DND-41 (cell line): Measurements from ENCODE around the gene HOXB7.

Source experiments
- ATAC-seq: fragments of 200-7000 bp; cut with Tn5 transposase; 3 replicates; pipeline ENCODE4 v1.9.1; 2021; ENCODE audit warnings: low read depth; ENCODE audit not compliant: insufficient read depth
- DNase-seq: peaks from one replicate; pipeline ENCODE4 v3.0.0-alpha.2; 2020
- H2AFZ ChIP-seq: 2 replicates; pipeline ENCODE4 v1.6.0; 2012; ENCODE audit warnings: low read depth, low read length
- H3K27ac ChIP-seq: 2 replicates; pipeline ENCODE4 v1.5.1; 2012; ENCODE audit warnings: low read length, inconsistent platforms
- H3K27me3 ChIP-seq: fragments of 200-600 bp; sonication (generic); 2 replicates; pipeline ENCODE4 v1.6.0; 2012; ENCODE audit warnings: low read length, mild to moderate bottlenecking, inconsistent platforms; ENCODE audit not compliant: insufficient read depth, poor library complexity
- H3K36me3 ChIP-seq: 2 replicates; pipeline ENCODE4 v1.5.1; 2012; ENCODE audit warnings: low read length, inconsistent platforms; ENCODE audit not compliant: insufficient read depth
- H3K4me1 ChIP-seq: 2 replicates; pipeline ENCODE4 v1.5.1; 2012; ENCODE audit warnings: mild to moderate bottlenecking, low read length; ENCODE audit not compliant: insufficient read depth
- H3K4me2 ChIP-seq: 2 replicates; pipeline ENCODE4 v1.6.0; 2012; ENCODE audit warnings: mild to moderate bottlenecking, moderate library complexity, low read length, inconsistent platforms; ENCODE audit not compliant: insufficient read depth
- H3K4me3 ChIP-seq, 2 experiments: fragments of 200-600 bp in 1 of 2; shearing (Covaris generic) in 1 of 2; 2 replicates each; pipeline ENCODE4 v1.5.1; 2012 to 2016; ENCODE audit warnings: inconsistent platforms in 2 of 2, low read length in 2 of 2, mild to moderate bottlenecking in 2 of 2, low read depth in 1 of 2, moderate library complexity in 1 of 2
- H3K79me2 ChIP-seq: 2 replicates; pipeline ENCODE4 v1.6.0; 2012; ENCODE audit warnings: low read length, inconsistent platforms; ENCODE audit not compliant: insufficient read depth
- H3K9ac ChIP-seq: 2 replicates; pipeline ENCODE4 v1.6.0; 2012; ENCODE audit warnings: low read depth, mild to moderate bottlenecking, inconsistent platforms, low read length, moderate library complexity
- H3K9me3 ChIP-seq: 2 replicates; pipeline ENCODE4 v1.5.1; 2012; ENCODE audit warnings: low read length, moderate library complexity, mild to moderate bottlenecking, inconsistent platforms; ENCODE audit not compliant: insufficient read depth, severe bottlenecking
- H4K20me1 ChIP-seq: 2 replicates; pipeline ENCODE4 v1.6.0; 2012; ENCODE audit warnings: low read length; ENCODE audit not compliant: insufficient read depth
- EZH2 ChIP-seq: IDR thresholded peaks from 3 replicates; pipeline ENCODE4 v1.6.1; 2012; ENCODE audit warnings: borderline replicate concordance, low read depth, mild to moderate bottlenecking, moderate library complexity, low read length, inconsistent platforms; ENCODE audit not compliant: severe bottlenecking
- TF ChIP-seq, protein P1 (sequence below): IDR thresholded peaks from 2 replicates; pipeline ENCODE4 v1.5.1; 2012; ENCODE audit warnings: borderline replicate concordance, low read length, moderate library complexity, mild to moderate bottlenecking; ENCODE audit not compliant: poor library complexity, severe bottlenecking; ENCODE audit errors: extremely low read depth

The HOXB7 gene

DNA sequence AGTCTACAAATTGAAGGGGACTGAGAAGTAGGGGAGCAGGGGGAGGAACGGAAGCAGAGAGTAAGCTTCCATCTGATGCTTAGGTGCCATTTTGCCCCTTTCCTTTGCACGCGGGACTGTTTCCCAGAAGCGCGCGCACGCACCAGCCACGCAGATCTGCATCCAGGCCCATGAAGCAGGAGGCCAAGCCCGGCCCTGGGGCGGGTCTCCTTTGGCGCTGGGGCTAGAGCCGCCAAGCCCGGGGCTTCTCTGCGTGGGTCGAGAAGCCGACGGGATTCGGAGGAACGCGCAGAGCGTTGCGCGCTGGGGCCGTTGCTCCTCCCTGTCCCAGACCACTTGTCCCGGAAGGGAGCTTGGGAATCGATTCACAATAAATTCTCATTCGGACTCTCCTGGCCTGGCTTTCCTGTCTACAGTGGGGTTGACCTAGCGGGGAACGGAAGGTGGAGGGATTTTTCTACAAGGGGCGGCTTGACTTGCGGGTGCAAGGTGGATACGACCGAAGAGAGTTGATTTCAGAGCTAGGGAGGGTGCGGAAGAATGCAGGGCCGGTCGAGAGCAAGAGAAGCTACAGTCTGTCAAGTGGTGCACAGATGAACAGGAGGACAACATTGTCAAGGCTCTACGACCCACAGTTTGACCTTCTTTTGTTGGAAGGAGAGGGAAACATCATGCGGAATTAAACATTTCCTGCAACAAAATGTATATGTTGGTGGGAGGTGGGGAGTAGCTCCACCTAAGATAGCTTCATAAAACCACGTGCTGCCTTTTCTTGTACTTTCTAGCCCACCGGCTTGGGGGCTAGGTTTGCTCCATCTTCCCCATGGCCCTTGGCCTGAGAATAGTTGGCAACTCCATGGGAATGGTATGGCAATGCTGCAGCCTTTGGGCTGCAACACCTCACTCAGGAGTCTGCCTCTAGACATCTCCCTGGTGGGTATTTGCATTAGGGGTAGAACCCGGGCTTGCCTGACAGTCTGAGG, 10.9 kb upstream of the HOXB7 start:
- Histone ChIP-seq H3K36me3 (no peaks in the 10 kb centered on the region), H3K9me3 (no peaks in the 10 kb centered on the region), H2AFZ (no peak overlapping the region), H3K4me1 (no peaks in the 10 kb centered on the region), H4K20me1 (peaks cover 4% of the 10 kb centered on the region), H3K4me2 (no peak overlapping the region), H3K9ac (no peak overlapping the region), H3K79me2 (no peaks in the 10 kb centered on the region), H3K27me3 (peaks cover 48% of the 10 kb centered on the region), H3K4me3 (no peak overlapping the region), H3K27ac (no peak overlapping the region)
- ATAC-seq (no peak), DNase-seq (no peak)
- TF ChIP-seq, protein P1, sequence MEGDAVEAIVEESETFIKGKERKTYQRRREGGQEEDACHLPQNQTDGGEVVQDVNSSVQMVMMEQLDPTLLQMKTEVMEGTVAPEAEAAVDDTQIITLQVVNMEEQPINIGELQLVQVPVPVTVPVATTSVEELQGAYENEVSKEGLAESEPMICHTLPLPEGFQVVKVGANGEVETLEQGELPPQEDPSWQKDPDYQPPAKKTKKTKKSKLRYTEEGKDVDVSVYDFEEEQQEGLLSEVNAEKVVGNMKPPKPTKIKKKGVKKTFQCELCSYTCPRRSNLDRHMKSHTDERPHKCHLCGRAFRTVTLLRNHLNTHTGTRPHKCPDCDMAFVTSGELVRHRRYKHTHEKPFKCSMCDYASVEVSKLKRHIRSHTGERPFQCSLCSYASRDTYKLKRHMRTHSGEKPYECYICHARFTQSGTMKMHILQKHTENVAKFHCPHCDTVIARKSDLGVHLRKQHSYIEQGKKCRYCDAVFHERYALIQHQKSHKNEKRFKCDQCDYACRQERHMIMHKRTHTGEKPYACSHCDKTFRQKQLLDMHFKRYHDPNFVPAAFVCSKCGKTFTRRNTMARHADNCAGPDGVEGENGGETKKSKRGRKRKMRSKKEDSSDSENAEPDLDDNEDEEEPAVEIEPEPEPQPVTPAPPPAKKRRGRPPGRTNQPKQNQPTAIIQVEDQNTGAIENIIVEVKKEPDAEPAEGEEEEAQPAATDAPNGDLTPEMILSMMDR: no peak
- no peak for TF ChIP-seq EZH2

DNA sequence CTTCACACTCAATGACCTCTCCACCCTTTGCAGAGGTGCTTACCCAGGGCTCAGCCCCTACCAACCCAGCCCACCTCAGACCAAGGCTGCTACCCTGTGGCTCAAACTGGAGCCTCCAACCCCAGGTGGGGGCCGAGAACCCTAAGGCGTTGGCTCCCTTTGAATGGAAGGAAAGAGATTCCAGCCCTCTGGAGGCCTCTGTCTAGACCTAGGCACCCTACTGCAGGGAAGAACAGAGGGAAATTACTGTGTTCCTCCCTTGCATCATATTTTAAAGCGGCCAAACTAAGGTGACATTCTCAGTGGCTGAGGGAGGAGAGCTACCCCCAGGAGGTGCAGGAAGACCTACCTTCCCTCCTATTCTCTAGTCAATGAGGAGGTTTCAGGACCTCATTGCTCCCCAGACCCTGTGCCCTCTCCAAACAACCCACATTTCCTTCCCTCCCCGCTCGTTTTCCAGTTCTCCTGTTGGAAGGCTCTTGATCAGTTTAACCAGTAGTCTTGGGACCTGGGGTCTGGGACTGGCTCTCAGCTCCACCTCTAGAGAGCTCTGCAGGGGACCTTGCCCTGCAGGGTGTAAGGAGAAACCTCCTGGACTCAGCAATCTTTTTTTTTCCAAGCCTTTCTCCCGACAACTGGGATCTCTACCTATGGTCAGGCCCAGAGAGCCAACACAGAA, 9.8 kb upstream of the HOXB7 start:
- Histone ChIP-seq H3K27ac (no peak overlapping the region), H2AFZ (no peak overlapping the region), H3K79me2 (no peaks in the 10 kb centered on the region), H3K4me3 (no peak overlapping the region), H3K4me2 (no peak overlapping the region), H3K4me1 (no peaks in the 10 kb centered on the region), H4K20me1 (peaks cover 6% of the 10 kb centered on the region), H3K27me3 (peaks cover 52% of the 10 kb centered on the region), H3K9ac (no peak overlapping the region), H3K36me3 (no peaks in the 10 kb centered on the region), H3K9me3 (no peaks in the 10 kb centered on the region)
- DNase-seq (no peak), ATAC-seq (no peak)
- TF ChIP-seq, protein P1: no peak
- no peak for TF ChIP-seq EZH2

- ATAC-seq (no peak), DNase-seq (no peak)
- H3K9ac ChIP-seq: no peak overlapping the region
- H3K36me3 ChIP-seq: no peaks in the 10 kb centered on the region
- H3K4me1 ChIP-seq: no peaks in the 10 kb centered on the region
- no peaks in the 10 kb centered on the region for H3K9me3 ChIP-seq
- peaks cover 52% of the 10 kb centered on the region for H3K27me3 ChIP-seq
- TF ChIP-seq, protein P1: no peak
- no peak for TF ChIP-seq EZH2
- peaks cover 6% of the 10 kb centered on the region for H4K20me1 ChIP-seq
- no peak overlapping the region for H3K4me3 ChIP-seq
- H3K4me2 ChIP-seq: no peak overlapping the region
- no peak overlapping the region for H3K27ac ChIP-seq
- H3K79me2 ChIP-seq: no peaks in the 10 kb centered on the region
- H2AFZ ChIP-seq: no peak overlapping the region
These were observed 9.1 kb upstream of the HOXB7 start for GRCh38 chr17:48619826-48620449.
